IPS-18a (cell line): ENCODE results near the gene NPM1.
A peak's percentile ranks its signal among the peaks of the same experiment; 100 is the strongest.
"Not testable (repeated sequence)": the region's sequence is repeated elsewhere in the genome, so short reads cannot be mapped to it uniquely, and the experiment has no call there.

Experiments
- H3K27ac ChIP-seq: one replicate; pipeline ENCODE4 v1.5.1; 2013; ENCODE audit warnings: low read length
- H3K27me3 ChIP-seq: one replicate; pipeline ENCODE4 v1.6.1; 2013; ENCODE audit warnings: mild to moderate bottlenecking, low read length; ENCODE audit not compliant: control insufficient read depth, insufficient read depth
- H3K36me3 ChIP-seq: one replicate; pipeline ENCODE4 v1.6.1; 2013; ENCODE audit warnings: low read depth, low read length; ENCODE audit not compliant: control insufficient read depth
- H3K4me1 ChIP-seq: one replicate; pipeline ENCODE4 v1.6.1; 2013; ENCODE audit warnings: low read depth, low read length; ENCODE audit not compliant: control insufficient read depth
- H3K4me3 ChIP-seq: one replicate; pipeline ENCODE4 v1.5.1; 2013; ENCODE audit warnings: low read length
- H3K9ac ChIP-seq: one replicate; pipeline ENCODE4 v1.6.1; 2013; ENCODE audit warnings: mild to moderate bottlenecking, low read length, moderate library complexity
- H3K9me3 ChIP-seq: one replicate; pipeline ENCODE4 v1.6.1; 2013; ENCODE audit warnings: low read depth, low read length; ENCODE audit not compliant: control insufficient read depth

NPM1 gene

GRCh38 chr5:171387345-171387969, at the start of gene NPM1:
TSS of gene NPM1 (plus strand) at chr5:171387849. CDS start at chr5:171387949, 100 bp downstream.
- peaks cover 12% of the 10 kb centered on the region for H3K4me1 ChIP-seq
- H3K4me3 ChIP-seq: peak within 1 kb of the TSS; percentile 89
- H3K9ac ChIP-seq: peak within 1 kb of the TSS; percentile 99
- H3K27me3 ChIP-seq: no peaks in the 10 kb centered on the region
- peaks cover 38% of the 10 kb centered on the region for H3K36me3 ChIP-seq
- peak within 1 kb of the TSS; percentile 98 for H3K27ac ChIP-seq
- H3K9me3 ChIP-seq: no peaks in the 10 kb centered on the region

- no peaks in the 10 kb centered on the region for H3K4me1 ChIP-seq
- no peaks in the 10 kb centered on the region for H3K9me3 ChIP-seq
- no peak overlapping the region for H3K4me3 ChIP-seq
- no peak overlapping the region for H3K27ac ChIP-seq
- H3K9ac ChIP-seq: no peak overlapping the region
- peaks cover 34% of the 10 kb centered on the region for H3K27me3 ChIP-seq
- no peaks in the 10 kb centered on the region for H3K36me3 ChIP-seq
These were observed 47.6 kb upstream of the NPM1 start for GRCh38 chr5:171340042-171340441.

- Histone ChIP-seq H3K27me3 (peaks cover 29% of the 10 kb centered on the region), H3K4me1 (no peaks in the 10 kb centered on the region), H3K4me3 (no peak overlapping the region), H3K9ac (no peak overlapping the region), H3K36me3 (no peaks in the 10 kb centered on the region), H3K9me3 (no peaks in the 10 kb centered on the region), H3K27ac (no peak overlapping the region)
These were observed 47.2 kb upstream of the NPM1 start for GRCh38 chr5:171340491-171340890.

- no peak overlapping the region for H3K9ac ChIP-seq
- H3K4me1 ChIP-seq: no peaks in the 10 kb centered on the region
- H3K9me3 ChIP-seq: no peaks in the 10 kb centered on the region
- H3K4me3 ChIP-seq: no peak overlapping the region
- H3K36me3 ChIP-seq: no peaks in the 10 kb centered on the region
- peaks cover 9% of the 10 kb centered on the region for H3K27me3 ChIP-seq
- no peak overlapping the region for H3K27ac ChIP-seq
These were observed 45.1 kb upstream of the NPM1 start for GRCh38 chr5:171342362-171343111.

GRCh38 chr5:171344936-171345608, 42.6 kb upstream of the NPM1 start:
- Histone ChIP-seq H3K36me3 (no peaks in the 10 kb centered on the region), H3K27ac (no peak overlapping the region), H3K27me3 (no peaks in the 10 kb centered on the region), H3K9ac (no peak overlapping the region), H3K4me3 (no peak overlapping the region), H3K9me3 (no peaks in the 10 kb centered on the region), H3K4me1 (no peaks in the 10 kb centered on the region)

- H3K4me3 ChIP-seq: no peak overlapping the region
These were observed 36.0 kb upstream of the NPM1 start for GRCh38 chr5:171351536-171352073.

GRCh38 chr5:171355302-171355724, 32.3 kb upstream of the NPM1 start:
- Histone ChIP-seq H3K4me1 (no peaks in the 10 kb centered on the region), H3K4me3 (no peak overlapping the region), H3K27ac (no peak overlapping the region), H3K9me3 (no peaks in the 10 kb centered on the region), H3K36me3 (no peaks in the 10 kb centered on the region), H3K9ac (no peak overlapping the region), H3K27me3 (no peaks in the 10 kb centered on the region)

More at GRCh38 chr5:171351536-171352073, 36.0 kb upstream of the NPM1 start:
- Histone ChIP-seq H3K9ac (no peak overlapping the region), H3K4me1 (no peaks in the 10 kb centered on the region), H3K36me3 (no peaks in the 10 kb centered on the region), H3K9me3 (no peaks in the 10 kb centered on the region), H3K27ac (no peak overlapping the region), H3K27me3 (no peaks in the 10 kb centered on the region)

GRCh38 chr5:171357843-171358242, 29.8 kb upstream of the NPM1 start:
- no peak overlapping the region for H3K4me3 ChIP-seq
- H3K36me3 ChIP-seq: no peaks in the 10 kb centered on the region
- H3K9ac ChIP-seq: no peak overlapping the region
- no peak overlapping the region for H3K27ac ChIP-seq
- no peaks in the 10 kb centered on the region for H3K4me1 ChIP-seq
- no peaks in the 10 kb centered on the region for H3K27me3 ChIP-seq
- no peaks in the 10 kb centered on the region for H3K9me3 ChIP-seq

- H3K4me1 ChIP-seq, H3K36me3 ChIP-seq, H3K27ac ChIP-seq, H3K9ac ChIP-seq, H3K4me3 ChIP-seq, H3K27me3 ChIP-seq, H3K9me3 ChIP-seq: not testable (repeated sequence)
These were observed 26.5 kb upstream of the NPM1 start for GRCh38 chr5:171361151-171361550.

- H3K36me3 ChIP-seq, H3K9me3 ChIP-seq, H3K27ac ChIP-seq, H3K9ac ChIP-seq, H3K27me3 ChIP-seq, H3K4me3 ChIP-seq, H3K4me1 ChIP-seq: not testable (repeated sequence)
These were observed 24.4 kb upstream of the NPM1 start for GRCh38 chr5:171363249-171363648.

GRCh38 chr5:171363846-171364245, 23.8 kb upstream of the NPM1 start:
- Histone ChIP-seq H3K4me1 (no peaks in the 10 kb centered on the region), H3K9ac (no peak overlapping the region), H3K27me3 (no peaks in the 10 kb centered on the region), H3K27ac (no peak overlapping the region), H3K4me3 (no peak overlapping the region), H3K36me3 (no peaks in the 10 kb centered on the region), H3K9me3 (no peaks in the 10 kb centered on the region)
